ENCODE data around the gene LPIN2.

GRCh38 chr18:2966560-2966959 lies 46.4 kb downstream of the LPIN2 start:
- no peak for TF ChIP-seq EZH2 (IDR thresholded peaks at IDR 0.05; ENCODE audit: borderline replicate concordance)
- TF ChIP-seq CTCF (IDR thresholded peaks at IDR 0.05; ENCODE audit: poor library complexity), result no peak
- no peak for TF ChIP-seq EZH2phosphoT487 (IDR thresholded peaks at IDR 0.05; ENCODE audit: low read depth, severe bottlenecking, unreplicated experiment)
